ENCODE results near the gene TTI1. TPM values are rescaled to one million over a fixed set of nuclear protein-coding genes. Genes with fewer than 3 reads are reported as not detected.

The TTI1 gene
- total RNA-seq, 1 donor from 2014 or later: 14.3 TPM

DNA sequence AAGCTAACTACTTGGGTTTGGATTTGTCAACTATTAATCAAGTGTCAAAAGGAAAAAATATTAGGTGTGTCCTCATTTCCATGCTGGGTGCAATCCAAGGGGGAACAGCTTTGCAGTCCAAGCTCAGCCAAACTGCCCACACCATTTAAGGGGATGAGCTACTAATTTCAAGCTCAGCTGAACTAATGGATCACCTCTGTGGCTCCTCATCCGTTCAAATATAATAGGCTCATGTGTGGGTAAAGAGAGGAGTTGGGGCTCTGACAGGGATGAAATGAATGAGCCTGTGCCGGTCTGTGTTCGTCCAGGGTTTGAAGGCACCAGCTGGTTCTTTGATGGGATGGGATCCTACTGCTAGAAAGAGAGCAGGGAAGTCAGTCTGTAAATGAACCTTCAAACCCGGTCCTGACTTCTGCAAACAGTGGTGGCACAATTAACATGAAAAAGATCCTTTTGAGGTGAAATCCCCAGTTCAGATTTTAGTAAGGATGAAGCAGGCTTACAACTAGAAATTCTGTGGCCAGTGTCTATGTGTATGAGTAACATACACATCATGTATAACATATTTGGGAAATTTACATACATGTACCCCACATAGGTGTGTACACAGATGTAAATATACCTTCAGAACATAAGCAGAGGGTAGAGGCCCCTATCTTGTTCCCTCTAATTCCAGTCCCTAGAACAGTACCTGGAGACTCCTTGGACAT lies 41.9 kb downstream of the TTI1 start:
- TF ChIP-seq, protein P1, sequence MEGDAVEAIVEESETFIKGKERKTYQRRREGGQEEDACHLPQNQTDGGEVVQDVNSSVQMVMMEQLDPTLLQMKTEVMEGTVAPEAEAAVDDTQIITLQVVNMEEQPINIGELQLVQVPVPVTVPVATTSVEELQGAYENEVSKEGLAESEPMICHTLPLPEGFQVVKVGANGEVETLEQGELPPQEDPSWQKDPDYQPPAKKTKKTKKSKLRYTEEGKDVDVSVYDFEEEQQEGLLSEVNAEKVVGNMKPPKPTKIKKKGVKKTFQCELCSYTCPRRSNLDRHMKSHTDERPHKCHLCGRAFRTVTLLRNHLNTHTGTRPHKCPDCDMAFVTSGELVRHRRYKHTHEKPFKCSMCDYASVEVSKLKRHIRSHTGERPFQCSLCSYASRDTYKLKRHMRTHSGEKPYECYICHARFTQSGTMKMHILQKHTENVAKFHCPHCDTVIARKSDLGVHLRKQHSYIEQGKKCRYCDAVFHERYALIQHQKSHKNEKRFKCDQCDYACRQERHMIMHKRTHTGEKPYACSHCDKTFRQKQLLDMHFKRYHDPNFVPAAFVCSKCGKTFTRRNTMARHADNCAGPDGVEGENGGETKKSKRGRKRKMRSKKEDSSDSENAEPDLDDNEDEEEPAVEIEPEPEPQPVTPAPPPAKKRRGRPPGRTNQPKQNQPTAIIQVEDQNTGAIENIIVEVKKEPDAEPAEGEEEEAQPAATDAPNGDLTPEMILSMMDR (conservative IDR thresholded peaks at IDR 0.05; ENCODE audit: low read depth, low read length): no peak
- no peak overlapping the region for H3K4me3 ChIP-seq (ENCODE audit: low read depth, low read length)
- DNase-seq (ENCODE audit: low read depth): no peak

DNA sequence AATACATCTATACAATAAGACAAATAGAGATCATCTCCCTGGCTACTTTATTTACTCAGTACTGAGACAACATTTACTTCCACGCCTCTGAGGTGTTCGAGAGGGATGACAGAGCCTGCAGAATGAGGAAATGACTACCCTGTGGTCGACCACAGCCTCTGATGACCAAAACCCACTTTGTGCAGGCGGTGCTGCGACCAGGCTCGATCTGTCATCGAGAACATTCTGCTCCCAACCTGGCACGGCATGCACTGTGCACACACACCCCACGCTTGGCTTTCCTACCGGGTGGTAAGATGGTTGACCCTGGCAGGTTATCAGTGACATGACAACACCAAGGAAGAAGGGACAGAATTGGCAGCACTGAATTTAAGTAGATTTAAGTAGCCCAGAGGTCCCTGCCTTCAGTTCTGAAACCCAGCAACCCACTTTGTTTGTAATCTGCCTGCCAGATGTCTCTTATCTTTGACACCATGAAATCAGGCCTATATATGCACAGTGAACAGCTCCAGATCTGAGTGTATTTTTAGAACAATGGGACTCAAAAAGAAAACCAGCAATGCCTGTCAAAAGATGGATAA lies 42.6 kb downstream of the TTI1 start:
- no peak overlapping the region for H3K4me3 ChIP-seq (ENCODE audit: low read depth, low read length)
- TF ChIP-seq, protein P1 (conservative IDR thresholded peaks at IDR 0.05; ENCODE audit: low read depth, low read length): no peak
- no peak for DNase-seq (ENCODE audit: low read depth)

GRCh38 chr20:37989601-37990295 lies 43.5 kb downstream of the TTI1 start:
- DNase-seq (ENCODE audit: low read depth): no peak
- H3K4me3 ChIP-seq (ENCODE audit: low read depth, low read length): no peak overlapping the region
- TF ChIP-seq, protein P1 (conservative IDR thresholded peaks at IDR 0.05; ENCODE audit: low read depth, low read length): no peak

- DNase-seq (ENCODE audit: low read depth): no peak
- TF ChIP-seq, protein P1 (conservative IDR thresholded peaks at IDR 0.05; ENCODE audit: low read depth, low read length): no peak
Observed at GRCh38 chr20:37988306-37988954, 44.8 kb downstream of the TTI1 start.

DNA sequence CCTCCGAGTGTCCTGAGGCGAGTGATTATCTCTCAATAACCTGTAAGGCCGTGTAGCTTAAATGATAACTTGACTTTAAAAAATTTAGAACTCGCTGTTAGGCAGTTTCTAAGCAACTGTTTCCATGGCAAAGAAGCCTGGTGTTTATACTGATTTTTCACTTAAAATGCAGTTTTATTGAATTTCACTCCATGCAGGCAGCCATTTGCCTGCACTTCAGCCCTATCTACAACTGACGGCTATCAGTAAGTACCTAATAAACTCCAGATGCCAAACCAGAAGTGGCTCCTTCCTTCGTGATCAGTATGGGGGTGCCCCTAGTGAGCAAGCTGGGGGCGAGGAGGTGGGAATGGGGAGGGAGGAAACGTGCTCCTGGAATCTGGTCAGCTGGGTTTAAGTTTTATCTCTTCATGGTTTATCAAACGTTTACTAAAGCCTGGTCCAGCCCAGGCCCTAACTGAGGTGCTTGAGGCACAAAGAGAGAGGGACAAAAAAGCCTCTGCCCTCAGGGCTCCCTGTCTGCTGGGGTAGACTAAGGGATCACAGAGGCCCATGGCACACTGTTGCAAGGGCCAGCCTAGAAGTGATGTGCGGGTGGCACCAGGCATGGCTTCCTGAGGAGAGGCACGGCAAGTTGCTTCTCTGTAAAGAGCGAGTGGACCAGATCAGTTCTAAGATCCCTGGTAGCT lies 45.5 kb downstream of the TTI1 start:
- H3K4me3 ChIP-seq (ENCODE audit: low read depth, low read length): no peak overlapping the region
- no peak for DNase-seq (ENCODE audit: low read depth)
- TF ChIP-seq, protein P1 (conservative IDR thresholded peaks at IDR 0.05; ENCODE audit: low read depth, low read length): no peak

More at GRCh38 chr20:37988306-37988954, 44.8 kb downstream of the TTI1 start:
- H3K4me3 ChIP-seq (ENCODE audit: low read depth, low read length): no peak overlapping the region

- H3K4me3 ChIP-seq (ENCODE audit: low read depth, low read length): no peak overlapping the region
- TF ChIP-seq, protein P1 (conservative IDR thresholded peaks at IDR 0.05; ENCODE audit: low read depth, low read length): no peak
- no peak for DNase-seq (ENCODE audit: low read depth)
Observed at GRCh38 chr20:37986873-37987601, 46.2 kb downstream of the TTI1 start.

Data from epithelial cell of proximal tubule (primary cell).